SK-N-MC (cell line): ENCODE measurements around the gene SYNPO2.

Experiments used
- EZH2 ChIP-seq: fragments of 200-600 bp; sonication (generic); IDR thresholded peaks from one replicate; pipeline ENCODE4 v1.6.1; 2017; ENCODE audit warnings: antibody characterized with exemption
- FOXP2 ChIP-seq: optimal IDR thresholded peaks from 2 replicates; pipeline ENCODE3; 2011; ENCODE audit warnings: mild to moderate bottlenecking, moderate library complexity; ENCODE audit not compliant: insufficient read depth; ENCODE audit errors: extremely low read length, control extremely low read depth
- POLR2AphosphoS5 ChIP-seq: IDR thresholded peaks from 2 replicates; pipeline ENCODE4 v1.6.1; 2012; ENCODE audit warnings: mild to moderate bottlenecking, low read depth, low read length, borderline replicate concordance

DNA sequence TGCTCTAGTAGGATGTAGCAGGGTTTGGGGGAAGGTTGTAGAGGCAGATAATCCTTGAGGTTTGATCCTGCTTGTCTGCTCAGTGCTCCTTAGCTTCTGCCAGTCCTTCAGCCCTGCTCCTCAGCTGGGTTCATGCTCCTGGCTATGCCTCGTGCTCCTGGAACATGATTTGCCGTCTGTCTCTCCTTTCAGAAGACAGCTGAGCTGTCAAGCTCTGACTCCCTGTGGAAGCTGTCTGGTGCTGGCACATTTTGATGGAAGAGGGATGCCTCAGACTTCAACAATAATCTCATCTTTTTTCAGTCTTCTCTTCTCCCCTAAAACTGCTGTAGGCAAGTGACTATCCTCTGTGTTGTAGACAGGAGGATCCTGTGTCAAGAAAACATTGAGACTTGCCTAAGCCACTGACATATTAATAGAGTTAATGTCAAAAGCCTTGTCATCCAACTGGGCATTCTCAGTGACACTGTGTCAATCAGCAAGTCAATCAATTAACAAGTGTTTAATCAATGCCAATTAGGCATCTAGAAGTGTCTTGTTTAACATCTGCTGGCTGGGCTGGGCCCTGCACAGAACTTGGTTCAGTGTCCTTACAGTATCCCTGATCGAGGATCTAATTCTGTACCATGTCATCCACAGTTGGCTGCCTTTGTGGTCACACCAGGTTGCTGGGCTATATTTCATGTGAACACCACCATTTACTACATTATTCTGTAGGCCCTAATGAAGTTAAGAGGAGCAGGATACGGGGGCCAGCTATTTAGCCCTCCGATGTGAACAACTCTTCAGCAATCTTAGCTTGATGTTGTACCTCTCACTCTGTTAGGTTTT, 96.7 kb downstream of the SYNPO2 start:
- TF ChIP-seq EZH2 (no peak), POLR2AphosphoS5 (no peak), FOXP2 (no peak)
